Diencephalon (tissue), 1 donor: ENCODE results near the gene KDM1A. TPM values are rescaled to one million over a fixed set of nuclear protein-coding genes. Genes with fewer than 3 reads are reported as not detected.

Experiments
- small RNA-seq: library from RNA; depleted of rRNA; stranded (forward); fragments of <200 nt; gene quantifications from one replicate; pipeline ENCODE3, GENCODE V24; 2014
- total RNA-seq: library from RNA; depleted of rRNA; stranded (reverse); fragments of >200 nt; gene quantifications from one replicate; pipeline ENCODE4 v1.2.3, GENCODE V29; 2014

KDM1A gene
- 182 TPM for total RNA-seq

GRCh38 chr1:23019094-23019862, at the start of gene KDM1A:
Gene KDM1A, plus strand, starts transcription at chr1:23019468. Its CDS starts 129 bp downstream, at chr1:23019597.

DNA sequence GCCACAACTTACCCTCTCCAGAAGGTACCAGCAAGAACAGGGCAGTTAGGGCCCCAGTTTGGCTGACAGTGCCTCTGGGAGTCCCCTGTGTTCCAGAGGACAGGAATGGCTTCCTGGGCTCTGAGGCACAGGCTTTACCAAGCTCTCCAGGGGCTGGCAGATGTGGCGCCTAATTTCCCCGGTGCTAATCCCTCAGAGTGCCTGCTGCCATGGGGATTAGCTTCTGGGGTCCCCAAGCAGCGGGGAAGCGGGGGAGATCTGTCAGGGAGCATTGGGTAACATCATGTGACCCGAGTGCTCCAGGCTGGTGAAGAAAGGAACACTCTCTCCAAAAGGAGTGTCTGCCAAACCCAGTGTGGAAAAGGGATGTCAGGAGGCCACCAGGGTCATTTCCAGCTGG, 46.5 kb upstream of the KDM1A start, which contains the start of gene LACTBL1:
Gene LACTBL1 (minus strand): TSS at position 107 of the 400 bp plus-strand sequence. CDS start 550 bp downstream, outside the sequence.

Small RNAs within 50 kb of the gene (small RNA-seq; reads per million reads assigned to genes)
- gene MIR3115: not detected
- not detected for gene MIR4419A

Other genes starting within 250 kb of the KDM1A start
- gene LACTBL1, start 46.6 kb upstream of the KDM1A start, total RNA-seq: not detected
- not detected for gene TEX46, start 3.6 kb upstream of the KDM1A start, total RNA-seq
- gene LUZP1, start 149.4 kb downstream of the KDM1A start, total RNA-seq: 14.5 TPM
- gene HTR1D, start 198.0 kb downstream of the KDM1A start, total RNA-seq: 1.2 TPM